ENCODE results near the gene CCR7.

CCR7 gene

GRCh38 chr17:40522250-40522960, 42.9 kb downstream of the CCR7 start:
- DNase-seq (ENCODE audit: low spot score) = no peak
- no peak for TF ChIP-seq CTCF (IDR thresholded peaks at IDR 0.05; ENCODE audit: extremely low read depth, insufficient read depth, missing control alignments)
- in situ Hi-C loops (cut with MboI; ENCODE audit: low pct_unique_long_range_greater_than_20kb, low sequenced_read_pairs, unreplicated experiment) = no loop called here

- DNase-seq (ENCODE audit: low spot score) = no peak
Measured at GRCh38 chr17:40520991-40521453, 44.2 kb downstream of the CCR7 start.

GRCh38 chr17:40519089-40519775, 46.0 kb downstream of the CCR7 start:
- DNase-seq (ENCODE audit: low spot score) = no peak
- no peak for TF ChIP-seq CTCF (IDR thresholded peaks at IDR 0.05; ENCODE audit: extremely low read depth, insufficient read depth, missing control alignments)
- in situ Hi-C loops (cut with MboI; ENCODE audit: low pct_unique_long_range_greater_than_20kb, low sequenced_read_pairs, unreplicated experiment) = no loop called here

More at GRCh38 chr17:40520991-40521453, 44.2 kb downstream of the CCR7 start:
- in situ Hi-C loops (cut with MboI; ENCODE audit: low pct_unique_long_range_greater_than_20kb, low sequenced_read_pairs, unreplicated experiment) = no loop called here
- no peak for TF ChIP-seq CTCF (IDR thresholded peaks at IDR 0.05; ENCODE audit: extremely low read depth, insufficient read depth, missing control alignments)

- no peak for TF ChIP-seq CTCF (IDR thresholded peaks at IDR 0.05; ENCODE audit: extremely low read depth, insufficient read depth, missing control alignments)
- no peak for DNase-seq (ENCODE audit: low spot score)
- in situ Hi-C loops (cut with MboI; ENCODE audit: low pct_unique_long_range_greater_than_20kb, low sequenced_read_pairs, unreplicated experiment) = no loop called here
Measured at GRCh38 chr17:40518401-40519088, 46.7 kb downstream of the CCR7 start.

- DNase-seq (ENCODE audit: low spot score) = no peak
- no peak for TF ChIP-seq CTCF (IDR thresholded peaks at IDR 0.05; ENCODE audit: extremely low read depth, insufficient read depth, missing control alignments)
- in situ Hi-C loops (cut with MboI; ENCODE audit: low pct_unique_long_range_greater_than_20kb, low sequenced_read_pairs, unreplicated experiment) = no loop called here
Measured at GRCh38 chr17:40517981-40518380, 47.3 kb downstream of the CCR7 start.

GRCh38 chr17:40517286-40517662, 48.0 kb downstream of the CCR7 start:
- no peak for TF ChIP-seq CTCF (IDR thresholded peaks at IDR 0.05; ENCODE audit: extremely low read depth, insufficient read depth, missing control alignments)
- DNase-seq (ENCODE audit: low spot score) = no peak
- in situ Hi-C loops (cut with MboI; ENCODE audit: low pct_unique_long_range_greater_than_20kb, low sequenced_read_pairs, unreplicated experiment) = no loop called here
